ENCODE measurements around the gene FAM171A1. TPM values are rescaled to one million over a fixed set of nuclear protein-coding genes. Genes with fewer than 3 reads are reported as not detected.

FAM171A1 gene
- total and polyA plus RNA-seq, 2 of the 13 experiments (the other 11 are each of a cell fraction or from before 2014, with no cell fraction given), result 21.5 to 34.7 TPM

DNA sequence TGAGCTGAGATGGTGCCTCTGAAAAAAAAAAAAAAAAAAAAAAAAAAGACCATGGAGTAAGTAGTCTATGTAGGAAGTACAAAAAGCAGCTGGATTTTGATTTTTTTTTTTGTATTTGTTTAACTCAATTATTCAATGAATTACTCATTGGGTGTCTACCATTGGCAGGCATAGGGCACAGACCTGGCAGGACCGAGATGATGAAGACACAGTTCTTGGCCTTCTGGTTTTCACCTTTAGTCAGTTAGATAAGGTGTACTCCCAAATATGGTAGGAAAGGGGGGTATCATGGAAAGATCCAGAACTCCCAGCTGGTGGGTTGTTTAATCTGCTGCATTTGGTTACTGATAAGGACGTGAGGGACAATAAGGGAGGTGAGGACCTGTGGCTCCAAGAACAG is 105.5 kb downstream of the FAM171A1 start (continued):
- TF ChIP-seq, protein P1, sequence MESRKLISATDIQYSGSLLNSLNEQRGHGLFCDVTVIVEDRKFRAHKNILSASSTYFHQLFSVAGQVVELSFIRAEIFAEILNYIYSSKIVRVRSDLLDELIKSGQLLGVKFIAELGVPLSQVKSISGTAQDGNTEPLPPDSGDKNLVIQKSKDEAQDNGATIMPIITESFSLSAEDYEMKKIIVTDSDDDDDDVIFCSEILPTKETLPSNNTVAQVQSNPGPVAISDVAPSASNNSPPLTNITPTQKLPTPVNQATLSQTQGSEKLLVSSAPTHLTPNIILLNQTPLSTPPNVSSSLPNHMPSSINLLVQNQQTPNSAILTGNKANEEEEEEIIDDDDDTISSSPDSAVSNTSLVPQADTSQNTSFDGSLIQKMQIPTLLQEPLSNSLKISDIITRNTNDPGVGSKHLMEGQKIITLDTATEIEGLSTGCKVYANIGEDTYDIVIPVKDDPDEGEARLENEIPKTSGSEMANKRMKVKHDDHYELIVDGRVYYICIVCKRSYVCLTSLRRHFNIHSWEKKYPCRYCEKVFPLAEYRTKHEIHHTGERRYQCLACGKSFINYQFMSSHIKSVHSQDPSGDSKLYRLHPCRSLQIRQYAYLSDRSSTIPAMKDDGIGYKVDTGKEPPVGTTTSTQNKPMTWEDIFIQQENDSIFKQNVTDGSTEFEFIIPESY (CRISPR knock-in tag; IDR thresholded peaks at IDR 0.05), result no peak
- TF ChIP-seq ZNF33A (CRISPR knock-in tag; IDR thresholded peaks at IDR 0.05; ENCODE audit: borderline replicate concordance), result no peak
- TF ChIP-seq ZNF331 (CRISPR knock-in tag; IDR thresholded peaks at IDR 0.05), result no peak

DNA sequence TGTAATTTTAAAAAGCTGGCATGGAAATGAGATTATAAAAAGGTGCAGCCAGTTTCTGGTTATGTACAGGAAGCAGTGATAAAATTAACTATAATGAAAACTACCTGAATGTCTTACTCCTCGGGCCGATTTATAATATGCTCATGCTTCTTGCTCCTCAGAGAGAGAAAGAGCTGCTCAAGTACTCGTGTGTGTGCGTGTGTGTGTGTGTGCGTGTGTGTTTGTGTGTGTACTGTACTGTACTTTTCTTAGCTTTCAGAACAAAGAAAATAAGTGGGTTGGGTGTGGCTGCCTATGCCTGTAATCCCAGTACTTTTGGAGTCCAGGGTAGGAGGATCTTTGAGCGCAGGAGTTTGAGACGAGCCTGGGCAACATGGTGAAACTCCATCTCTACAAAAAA is 106.0 kb downstream of the FAM171A1 start:
- Histone ChIP-seq H3K9me3 (ENCODE audit: low read length) (no peaks in the 10 kb centered on the region), H3K9ac (ENCODE audit: insufficient read depth, low read depth, low read length) (no peak overlapping the region), H3K27ac (ENCODE audit: extremely low read length, insufficient read depth, low read length) (no peak overlapping the region), H3K27me3 (ENCODE audit: control insufficient read depth in 1 of 2, insufficient read depth in 2 of 2, low read length in 2 of 2) (no peaks in the 10 kb centered on the region), H4K20me1 (ENCODE audit: insufficient read depth, low read length) (no peaks in the 10 kb centered on the region), H3K79me2 (ENCODE audit: insufficient read depth, low read length) (no peaks in the 10 kb centered on the region), H3K4me1 (ENCODE audit: insufficient read depth, low read length) (peaks cover 8% of the 10 kb centered on the region), H2AFZ (ENCODE audit: low read length) (no peak overlapping the region), H3K36me3 (replicated peaks in 1 of 2; ENCODE audit: control insufficient read depth in 1 of 2, insufficient read depth in 2 of 2, low read length in 2 of 2) (peaks cover 2 to 38% of the 10 kb centered on the region in 2 experiments; a peak in 4 of 5 replicates), H3K4me3 (replicated peaks in 1 of 3; ENCODE audit: insufficient read depth in 1 of 3, low read depth in 2 of 3, low read length in 3 of 3) (no peak overlapping the region), H3K4me2 (ENCODE audit: low read depth, low read length) (no peak overlapping the region)
- intact Hi-C loops (cut with micrococcal nuclease; ENCODE audit: unreplicated experiment), result no loop called here
- no peak for ATAC-seq
- BruUV-seq (replicated peaks), result no TSS peak
- no peak for FAIRE-seq
- in situ Hi-C loops (cut with HindIII; ENCODE audit: extremely low pct_ligation_motif_present, low pct_unique_long_range_greater_than_20kb), result no loop called here
- no peak for DNase-seq (ENCODE audit: low spot score)
- WGBS (ENCODE audit: low lambda C conversion rate), result 99% methylated on average over 7 of the region's 7 CpGs
- POLR2A ChIA-PET, result no interaction called here
- CTCF ChIA-PET (ENCODE audit: low intra/inter-chr PET ratio, low total read pairs), result no interaction called here
- no peak for TF ChIP-seq ATAD3A (CRISPR knock-in tag; IDR thresholded peaks at IDR 0.05)
- TF ChIP-seq IRX3 (CRISPR knock-in tag; IDR thresholded peaks at IDR 0.05; ENCODE audit: borderline replicate concordance, low read depth), result no peak
- no peak for TF ChIP-seq DNMT1 (CRISPR knock-in tag; IDR thresholded peaks at IDR 0.05)
- TF ChIP-seq, protein P2, sequence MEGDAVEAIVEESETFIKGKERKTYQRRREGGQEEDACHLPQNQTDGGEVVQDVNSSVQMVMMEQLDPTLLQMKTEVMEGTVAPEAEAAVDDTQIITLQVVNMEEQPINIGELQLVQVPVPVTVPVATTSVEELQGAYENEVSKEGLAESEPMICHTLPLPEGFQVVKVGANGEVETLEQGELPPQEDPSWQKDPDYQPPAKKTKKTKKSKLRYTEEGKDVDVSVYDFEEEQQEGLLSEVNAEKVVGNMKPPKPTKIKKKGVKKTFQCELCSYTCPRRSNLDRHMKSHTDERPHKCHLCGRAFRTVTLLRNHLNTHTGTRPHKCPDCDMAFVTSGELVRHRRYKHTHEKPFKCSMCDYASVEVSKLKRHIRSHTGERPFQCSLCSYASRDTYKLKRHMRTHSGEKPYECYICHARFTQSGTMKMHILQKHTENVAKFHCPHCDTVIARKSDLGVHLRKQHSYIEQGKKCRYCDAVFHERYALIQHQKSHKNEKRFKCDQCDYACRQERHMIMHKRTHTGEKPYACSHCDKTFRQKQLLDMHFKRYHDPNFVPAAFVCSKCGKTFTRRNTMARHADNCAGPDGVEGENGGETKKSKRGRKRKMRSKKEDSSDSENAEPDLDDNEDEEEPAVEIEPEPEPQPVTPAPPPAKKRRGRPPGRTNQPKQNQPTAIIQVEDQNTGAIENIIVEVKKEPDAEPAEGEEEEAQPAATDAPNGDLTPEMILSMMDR (CRISPR knock-in tag; IDR thresholded peaks at IDR 0.05), result no peak
- TF ChIP-seq, protein P3, sequence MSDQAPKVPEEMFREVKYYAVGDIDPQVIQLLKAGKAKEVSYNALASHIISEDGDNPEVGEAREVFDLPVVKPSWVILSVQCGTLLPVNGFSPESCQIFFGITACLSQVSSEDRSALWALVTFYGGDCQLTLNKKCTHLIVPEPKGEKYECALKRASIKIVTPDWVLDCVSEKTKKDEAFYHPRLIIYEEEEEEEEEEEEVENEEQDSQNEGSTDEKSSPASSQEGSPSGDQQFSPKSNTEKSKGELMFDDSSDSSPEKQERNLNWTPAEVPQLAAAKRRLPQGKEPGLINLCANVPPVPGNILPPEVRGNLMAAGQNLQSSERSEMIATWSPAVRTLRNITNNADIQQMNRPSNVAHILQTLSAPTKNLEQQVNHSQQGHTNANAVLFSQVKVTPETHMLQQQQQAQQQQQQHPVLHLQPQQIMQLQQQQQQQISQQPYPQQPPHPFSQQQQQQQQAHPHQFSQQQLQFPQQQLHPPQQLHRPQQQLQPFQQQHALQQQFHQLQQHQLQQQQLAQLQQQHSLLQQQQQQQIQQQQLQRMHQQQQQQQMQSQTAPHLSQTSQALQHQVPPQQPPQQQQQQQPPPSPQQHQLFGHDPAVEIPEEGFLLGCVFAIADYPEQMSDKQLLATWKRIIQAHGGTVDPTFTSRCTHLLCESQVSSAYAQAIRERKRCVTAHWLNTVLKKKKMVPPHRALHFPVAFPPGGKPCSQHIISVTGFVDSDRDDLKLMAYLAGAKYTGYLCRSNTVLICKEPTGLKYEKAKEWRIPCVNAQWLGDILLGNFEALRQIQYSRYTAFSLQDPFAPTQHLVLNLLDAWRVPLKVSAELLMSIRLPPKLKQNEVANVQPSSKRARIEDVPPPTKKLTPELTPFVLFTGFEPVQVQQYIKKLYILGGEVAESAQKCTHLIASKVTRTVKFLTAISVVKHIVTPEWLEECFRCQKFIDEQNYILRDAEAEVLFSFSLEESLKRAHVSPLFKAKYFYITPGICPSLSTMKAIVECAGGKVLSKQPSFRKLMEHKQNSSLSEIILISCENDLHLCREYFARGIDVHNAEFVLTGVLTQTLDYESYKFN (CRISPR knock-in tag; conservative IDR thresholded peaks at IDR 0.05), result no peak
- TF ChIP-seq, protein P4, sequence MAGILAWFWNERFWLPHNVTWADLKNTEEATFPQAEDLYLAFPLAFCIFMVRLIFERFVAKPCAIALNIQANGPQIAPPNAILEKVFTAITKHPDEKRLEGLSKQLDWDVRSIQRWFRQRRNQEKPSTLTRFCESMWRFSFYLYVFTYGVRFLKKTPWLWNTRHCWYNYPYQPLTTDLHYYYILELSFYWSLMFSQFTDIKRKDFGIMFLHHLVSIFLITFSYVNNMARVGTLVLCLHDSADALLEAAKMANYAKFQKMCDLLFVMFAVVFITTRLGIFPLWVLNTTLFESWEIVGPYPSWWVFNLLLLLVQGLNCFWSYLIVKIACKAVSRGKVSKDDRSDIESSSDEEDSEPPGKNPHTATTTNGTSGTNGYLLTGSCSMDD (CRISPR knock-in tag; IDR thresholded peaks at IDR 0.05), result no peak
- TF ChIP-seq MYC (CRISPR knock-in tag; IDR thresholded peaks at IDR 0.05; ENCODE audit: borderline replicate concordance), result no peak
- TF ChIP-seq SP1 (IDR thresholded peaks at IDR 0.05), result no peak
- TF ChIP-seq SP1 (CRISPR knock-in tag; IDR thresholded peaks at IDR 0.05), result no peak
- TF ChIP-seq, protein P5, sequence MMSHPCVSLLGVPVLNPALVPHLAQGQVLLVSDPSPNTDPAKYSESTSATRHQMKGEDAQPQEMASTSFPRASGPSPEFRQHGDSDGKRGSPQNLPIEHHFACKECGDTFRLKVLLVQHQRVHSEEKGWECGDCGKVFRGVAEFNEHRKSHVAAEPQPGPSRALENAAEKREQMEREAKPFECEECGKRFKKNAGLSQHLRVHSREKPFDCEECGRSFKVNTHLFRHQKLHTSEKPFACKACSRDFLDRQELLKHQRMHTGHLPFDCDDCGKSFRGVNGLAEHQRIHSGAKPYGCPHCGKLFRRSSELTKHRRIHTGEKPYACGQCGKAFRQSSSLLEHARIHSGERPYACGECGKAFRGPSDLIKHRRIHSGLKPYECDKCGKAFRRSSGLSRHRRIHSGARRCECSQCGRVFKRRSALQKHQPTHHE (CRISPR knock-in tag; IDR thresholded peaks at IDR 0.05; ENCODE audit: borderline replicate concordance), result no peak
- TF ChIP-seq BORCS8-MEF2B (CRISPR knock-in tag; IDR thresholded peaks at IDR 0.05), result no peak
- no peak for TF ChIP-seq MIXL1 (CRISPR knock-in tag; IDR thresholded peaks at IDR 0.05)
- no peak for TF ChIP-seq KLF11 (CRISPR knock-in tag; IDR thresholded peaks at IDR 0.05)
